HCT116 (cell line): ENCODE results near the gene SUSD3. TPM values are rescaled to one million over a fixed set of nuclear protein-coding genes. Genes with fewer than 3 reads are reported as not detected.

Experiments used
- ATAC-seq: fragments of 200-7000 bp; cut with Tn5 transposase; 2 replicates; pipeline ENCODE4 v1.9.1; 2020; ENCODE audit warnings: mild to moderate bottlenecking, moderate library complexity
- BruUV-seq: library from RNA; stranded (reverse); fragments of 400-500 nt; replicated peaks from 2 replicates; lab custom pipeline; 2021; lab: Mats Ljungman, UMichigan
- CTCF ChIA-PET: fragments of 300-600 bp; sonication (Branson Sonifier 250); formaldehyde crosslinking; loops from one replicate; lab custom pipeline; 2021; ENCODE audit warnings: antibody characterized with exemption; lab: Charles Lee
- POLR2A ChIA-PET: fragments of 300-600, 350-600 bp; sonication (Branson Sonifier 250); formaldehyde crosslinking; loops from one replicate; lab custom pipeline; 2021; ENCODE audit warnings: antibody characterized with exemption; lab: Charles Lee
- RAD21 ChIA-PET, 2 experiments: fragments of 300-600 bp; sonication (Branson Sonifier 250); formaldehyde crosslinking; loops; one replicate each; lab custom pipeline; 2023; ENCODE audit warnings: low total read pairs in 2 of 2; ENCODE audit not compliant: uncharacterized antibody in 2 of 2, unreplicated experiment in 2 of 2, low non-redundant PET in 1 of 2; lab: Charles Lee
- DNase-seq: peaks from one replicate; pipeline ENCODE4 v3.0.0-alpha.2; 2010; ENCODE audit warnings: low read depth, low spot score
- H2AFZ ChIP-seq: fragments of 200-600 bp; shearing (Covaris generic), sonication (generic); 2 replicates; pipeline ENCODE4 v1.6.1; 2017; ENCODE audit warnings: low read depth, mixed run types, mixed read lengths, antibody characterized with exemption, low read length; ENCODE audit not compliant: poor library complexity, severe bottlenecking
- H3K27ac ChIP-seq: 2 replicates; pipeline ENCODE4 v1.5.1; 2012; ENCODE audit warnings: low read depth, low read length
- H3K27me3 ChIP-seq: fragments of 200-600 bp; sonication (generic); 2 replicates; pipeline ENCODE4 v1.6.1; 2016; ENCODE audit warnings: mixed run types, low read length, mixed read lengths; ENCODE audit not compliant: insufficient read depth
- H3K36me3 ChIP-seq, 2 experiments: fragments of 200-500 bp in 1 of 2; fragments of 200-600 bp in 1 of 2; sonication (Bioruptor generic) in 1 of 2; sonication (generic) in 1 of 2; 2 replicates each; pipeline versions ENCODE4 v1.5.1 to v1.6.1; 2014 to 2016; ENCODE audit warnings: low read length in 2 of 2, inconsistent platforms in 1 of 2, mixed read lengths in 1 of 2, mixed run types in 1 of 2; ENCODE audit not compliant: insufficient read depth in 2 of 2, control insufficient read depth in 1 of 2
- H3K4me1 ChIP-seq, 2 experiments: fragments of 200-600 bp in 1 of 2; sonication (generic) in 1 of 2; 2 replicates each; pipeline versions ENCODE4 v1.5.1 to v1.6.1; 2012 to 2017; ENCODE audit warnings: low read length in 2 of 2, inconsistent platforms in 1 of 2, mild to moderate bottlenecking in 1 of 2, mixed read lengths in 1 of 2, mixed run types in 1 of 2, moderate library complexity in 1 of 2; ENCODE audit not compliant: insufficient read depth in 2 of 2, control insufficient read depth in 1 of 2
- H3K4me2 ChIP-seq: fragments of 200-600 bp; sonication (generic); 2 replicates; pipeline ENCODE4 v1.6.1; 2017; ENCODE audit warnings: mixed run types, low read length, mixed read lengths
- H3K4me3 ChIP-seq, 2 experiments: fragments of 200-600 bp in 1 of 2; sonication (generic) in 1 of 2; replicated peaks in 1 of 2; 2 replicates each; pipeline ENCODE4 v1.5.1; 2011 to 2016; ENCODE audit warnings: low read length in 2 of 2, control low read depth in 1 of 2, low read depth in 1 of 2, mild to moderate bottlenecking in 1 of 2, mixed read lengths in 1 of 2, mixed run types in 1 of 2
- H3K79me2 ChIP-seq: fragments of 200-600 bp; sonication (generic); 2 replicates; pipeline ENCODE4 v1.6.1; 2017; ENCODE audit warnings: mild to moderate bottlenecking, mixed run types, low read length, moderate library complexity, mixed read lengths; ENCODE audit not compliant: insufficient read depth
- H3K9ac ChIP-seq: fragments of 200-600 bp; sonication (generic); 2 replicates; pipeline ENCODE4 v1.6.1; 2016; ENCODE audit warnings: low read length, mixed read lengths
- H3K9me2 ChIP-seq: fragments of 200-600 bp; sonication (generic), shearing (Covaris generic); 2 replicates; pipeline ENCODE4 v1.6.1; 2017; ENCODE audit warnings: mixed run types, mild to moderate bottlenecking, moderate library complexity; ENCODE audit not compliant: insufficient read depth
- H3K9me3 ChIP-seq, 2 experiments: fragments of 200-500 bp in 1 of 2; fragments of 200-600 bp in 1 of 2; sonication (Bioruptor generic) in 1 of 2; sonication (generic) in 1 of 2; 2 replicates each; pipeline ENCODE4 v1.6.1; 2014 to 2017; ENCODE audit warnings: low read length in 2 of 2, mixed read lengths in 2 of 2, inconsistent platforms in 1 of 2, low read depth in 1 of 2, mild to moderate bottlenecking in 1 of 2, mixed run types in 1 of 2, moderate library complexity in 1 of 2; ENCODE audit not compliant: control insufficient read depth in 1 of 2, insufficient read depth in 1 of 2
- H4K20me1 ChIP-seq: fragments of 200-600 bp; sonication (generic), shearing (Covaris generic); 2 replicates; pipeline ENCODE4 v1.6.1; 2017; ENCODE audit warnings: mixed run types, mild to moderate bottlenecking, moderate library complexity; ENCODE audit not compliant: insufficient read depth
- CEBPB ChIP-seq: IDR thresholded peaks from 2 replicates; pipeline ENCODE4 v1.6.1; 2012; ENCODE audit warnings: low read depth
- EGR1 ChIP-seq: IDR thresholded peaks from 2 replicates; pipeline ENCODE4 v1.6.1; 2012; ENCODE audit warnings: low read depth
- EZH2 ChIP-seq: fragments of 200-600 bp; sonication (generic); IDR thresholded peaks from 2 replicates; pipeline ENCODE4 v1.6.1; 2017; ENCODE audit warnings: antibody characterized with exemption, mixed run types
- POLR2A ChIP-seq: IDR thresholded peaks from 2 replicates; pipeline ENCODE4 v1.7.0; 2011; ENCODE audit warnings: borderline replicate concordance; ENCODE audit not compliant: insufficient read depth, insufficient read length; ENCODE audit errors: extremely low read depth
- RAD21 ChIP-seq: IDR thresholded peaks from 2 replicates; pipeline ENCODE4 v1.6.1; 2012; ENCODE audit warnings: low read depth, mild to moderate bottlenecking
- SRF ChIP-seq: IDR thresholded peaks from 2 replicates; pipeline ENCODE4 v1.6.1; 2012; ENCODE audit warnings: low read depth
- TCF7L2 ChIP-seq: IDR thresholded peaks from 2 replicates; pipeline ENCODE4 v1.7.0; 2011; ENCODE audit warnings: borderline replicate concordance, inconsistent platforms; ENCODE audit not compliant: insufficient read depth, insufficient read length; ENCODE audit errors: extremely low read depth
- YY1 ChIP-seq: IDR thresholded peaks from 2 replicates; pipeline ENCODE4 v1.6.1; 2011; ENCODE audit warnings: low read length, low read depth, moderate library complexity, mild to moderate bottlenecking; ENCODE audit not compliant: insufficient replicate concordance; ENCODE audit errors: extremely low read depth
- ZFX ChIP-seq: fragments of 450-650 bp; IDR thresholded peaks from 2 replicates; pipeline ENCODE4 v1.6.1; 2017
- ZNF274 ChIP-seq: fragments of 200-500 bp; sonication (Bioruptor generic); IDR thresholded peaks from 2 replicates; pipeline ENCODE4 v1.6.1; 2014; ENCODE audit warnings: mild to moderate bottlenecking, low read depth, low read length, inconsistent platforms
- intact Hi-C: fragments of 100-400 bp; cut with micrococcal nuclease; formaldehyde crosslinking; loops from 2 replicates; pipeline ENCODE4 v1.10.0; 2022
- total RNA-seq: library from RNA; stranded (reverse); gene quantifications from one replicate; pipeline ENCODE4 v1.2.1, GENCODE V29; 2021; ENCODE audit not compliant: unreplicated experiment
- TF ChIP-seq, protein P1 (sequence below): IDR thresholded peaks from 2 replicates; pipeline ENCODE4 v1.6.1; 2012
- TF ChIP-seq, protein P2 (sequence below): IDR thresholded peaks from 2 replicates; pipeline ENCODE4 v1.6.1; 2011; ENCODE audit warnings: mild to moderate bottlenecking, low read length, moderate library complexity; ENCODE audit not compliant: insufficient replicate concordance; ENCODE audit errors: extremely low read depth
- TF ChIP-seq, protein P3 (sequence below): IDR thresholded peaks from 2 replicates; pipeline ENCODE4 v1.6.1; 2012; ENCODE audit warnings: low read depth
- TF ChIP-seq, protein P4 (sequence below): IDR thresholded peaks from 2 replicates; pipeline ENCODE4 v1.6.1; 2012

Gene SUSD3
- total RNA-seq, 1 experiment from 2014 or later: 11.3 TPM

DNA sequence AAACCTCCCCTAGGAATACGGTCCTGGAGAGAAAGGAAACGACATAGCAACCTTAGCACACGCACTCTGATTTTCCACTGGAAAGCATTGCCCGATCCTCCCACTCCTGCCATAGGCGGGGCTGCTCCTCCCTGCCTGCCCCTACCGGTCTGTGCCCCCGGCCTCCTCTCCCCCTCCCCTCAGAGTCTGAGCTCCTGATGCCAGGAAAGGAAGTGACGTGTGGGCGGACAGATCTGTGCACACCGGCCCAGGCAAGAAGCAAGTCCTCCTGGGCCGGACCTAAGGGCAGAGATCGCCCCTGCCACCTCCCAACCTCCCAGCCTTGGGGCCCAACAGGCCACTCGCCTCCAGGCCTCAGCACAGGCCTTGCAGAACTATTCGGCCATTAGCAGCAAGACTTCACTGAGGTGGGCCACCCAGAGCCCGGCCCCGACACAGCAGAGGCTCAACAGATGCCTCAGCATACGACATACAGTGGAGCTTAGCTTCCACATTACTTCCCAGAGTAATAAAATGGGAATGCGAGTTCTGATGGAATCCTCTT lies 68.4 kb downstream of the SUSD3 start:
- Histone ChIP-seq H3K4me1 (peaks cover 11 to 13% of the 10 kb centered on the region in 2 experiments; a peak in 3 of 4 replicates), H3K27me3 (no peaks in the 10 kb centered on the region), H3K36me3 (no peaks in the 10 kb centered on the region; a peak in 1 of 4 replicates), H3K9ac (no peak overlapping the region), H3K27ac (peak overlapping the region; percentile 6; the same call in 1 of the 2 replicates), H3K9me2 (no peaks in the 10 kb centered on the region), H2AFZ (no peak overlapping the region), H3K79me2 (peaks cover 6% of the 10 kb centered on the region; the same call in 1 of the 2 replicates), H3K9me3 (no peaks in the 10 kb centered on the region), H3K4me2 (peak overlapping the region; percentile 23; the same call in 1 of the 2 replicates), H4K20me1 (no peaks in the 10 kb centered on the region), H3K4me3 (no peak overlapping the region)
- TF ChIP-seq TCF7L2 (no peak), EZH2 (no peak), EGR1 (no peak), ZFX (no peak), YY1 (no peak), RAD21 (no peak), SRF (no peak), ZNF274 (no peak), CEBPB (no peak), POLR2A (no peak)
- TF ChIP-seq, protein P1, sequence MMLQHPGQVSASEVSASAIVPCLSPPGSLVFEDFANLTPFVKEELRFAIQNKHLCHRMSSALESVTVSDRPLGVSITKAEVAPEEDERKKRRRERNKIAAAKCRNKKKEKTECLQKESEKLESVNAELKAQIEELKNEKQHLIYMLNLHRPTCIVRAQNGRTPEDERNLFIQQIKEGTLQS: no peak
- TF ChIP-seq, protein P2, sequence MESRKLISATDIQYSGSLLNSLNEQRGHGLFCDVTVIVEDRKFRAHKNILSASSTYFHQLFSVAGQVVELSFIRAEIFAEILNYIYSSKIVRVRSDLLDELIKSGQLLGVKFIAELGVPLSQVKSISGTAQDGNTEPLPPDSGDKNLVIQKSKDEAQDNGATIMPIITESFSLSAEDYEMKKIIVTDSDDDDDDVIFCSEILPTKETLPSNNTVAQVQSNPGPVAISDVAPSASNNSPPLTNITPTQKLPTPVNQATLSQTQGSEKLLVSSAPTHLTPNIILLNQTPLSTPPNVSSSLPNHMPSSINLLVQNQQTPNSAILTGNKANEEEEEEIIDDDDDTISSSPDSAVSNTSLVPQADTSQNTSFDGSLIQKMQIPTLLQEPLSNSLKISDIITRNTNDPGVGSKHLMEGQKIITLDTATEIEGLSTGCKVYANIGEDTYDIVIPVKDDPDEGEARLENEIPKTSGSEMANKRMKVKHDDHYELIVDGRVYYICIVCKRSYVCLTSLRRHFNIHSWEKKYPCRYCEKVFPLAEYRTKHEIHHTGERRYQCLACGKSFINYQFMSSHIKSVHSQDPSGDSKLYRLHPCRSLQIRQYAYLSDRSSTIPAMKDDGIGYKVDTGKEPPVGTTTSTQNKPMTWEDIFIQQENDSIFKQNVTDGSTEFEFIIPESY: no peak
- TF ChIP-seq, protein P3, sequence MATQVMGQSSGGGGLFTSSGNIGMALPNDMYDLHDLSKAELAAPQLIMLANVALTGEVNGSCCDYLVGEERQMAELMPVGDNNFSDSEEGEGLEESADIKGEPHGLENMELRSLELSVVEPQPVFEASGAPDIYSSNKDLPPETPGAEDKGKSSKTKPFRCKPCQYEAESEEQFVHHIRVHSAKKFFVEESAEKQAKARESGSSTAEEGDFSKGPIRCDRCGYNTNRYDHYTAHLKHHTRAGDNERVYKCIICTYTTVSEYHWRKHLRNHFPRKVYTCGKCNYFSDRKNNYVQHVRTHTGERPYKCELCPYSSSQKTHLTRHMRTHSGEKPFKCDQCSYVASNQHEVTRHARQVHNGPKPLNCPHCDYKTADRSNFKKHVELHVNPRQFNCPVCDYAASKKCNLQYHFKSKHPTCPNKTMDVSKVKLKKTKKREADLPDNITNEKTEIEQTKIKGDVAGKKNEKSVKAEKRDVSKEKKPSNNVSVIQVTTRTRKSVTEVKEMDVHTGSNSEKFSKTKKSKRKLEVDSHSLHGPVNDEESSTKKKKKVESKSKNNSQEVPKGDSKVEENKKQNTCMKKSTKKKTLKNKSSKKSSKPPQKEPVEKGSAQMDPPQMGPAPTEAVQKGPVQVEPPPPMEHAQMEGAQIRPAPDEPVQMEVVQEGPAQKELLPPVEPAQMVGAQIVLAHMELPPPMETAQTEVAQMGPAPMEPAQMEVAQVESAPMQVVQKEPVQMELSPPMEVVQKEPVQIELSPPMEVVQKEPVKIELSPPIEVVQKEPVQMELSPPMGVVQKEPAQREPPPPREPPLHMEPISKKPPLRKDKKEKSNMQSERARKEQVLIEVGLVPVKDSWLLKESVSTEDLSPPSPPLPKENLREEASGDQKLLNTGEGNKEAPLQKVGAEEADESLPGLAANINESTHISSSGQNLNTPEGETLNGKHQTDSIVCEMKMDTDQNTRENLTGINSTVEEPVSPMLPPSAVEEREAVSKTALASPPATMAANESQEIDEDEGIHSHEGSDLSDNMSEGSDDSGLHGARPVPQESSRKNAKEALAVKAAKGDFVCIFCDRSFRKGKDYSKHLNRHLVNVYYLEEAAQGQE: no peak
- TF ChIP-seq, protein P4, sequence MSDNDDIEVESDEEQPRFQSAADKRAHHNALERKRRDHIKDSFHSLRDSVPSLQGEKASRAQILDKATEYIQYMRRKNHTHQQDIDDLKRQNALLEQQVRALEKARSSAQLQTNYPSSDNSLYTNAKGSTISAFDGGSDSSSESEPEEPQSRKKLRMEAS: no peak
- ChIA-PET CTCF (no interaction called here), RAD21 (no interaction called here), POLR2A (no interaction called here)
- intact Hi-C loops: no loop called here
- no TSS peak for BruUV-seq
- DNase-seq: no peak
- ATAC-seq: no peak
